GM12874 (cell line): Measurements from ENCODE around the gene ASCC3.

Source experiments
- TF ChIP-seq, protein P1 (sequence below): IDR thresholded peaks from 2 replicates; pipeline ENCODE4 v1.5.1; 2011; ENCODE audit warnings: low read depth, mild to moderate bottlenecking, control low read depth, low read length, moderate library complexity; ENCODE audit not compliant: insufficient read depth

ASCC3 gene

GRCh38 chr6:100459592-100460184 lies 421.4 kb downstream of the ASCC3 start:
- TF ChIP-seq, protein P1, sequence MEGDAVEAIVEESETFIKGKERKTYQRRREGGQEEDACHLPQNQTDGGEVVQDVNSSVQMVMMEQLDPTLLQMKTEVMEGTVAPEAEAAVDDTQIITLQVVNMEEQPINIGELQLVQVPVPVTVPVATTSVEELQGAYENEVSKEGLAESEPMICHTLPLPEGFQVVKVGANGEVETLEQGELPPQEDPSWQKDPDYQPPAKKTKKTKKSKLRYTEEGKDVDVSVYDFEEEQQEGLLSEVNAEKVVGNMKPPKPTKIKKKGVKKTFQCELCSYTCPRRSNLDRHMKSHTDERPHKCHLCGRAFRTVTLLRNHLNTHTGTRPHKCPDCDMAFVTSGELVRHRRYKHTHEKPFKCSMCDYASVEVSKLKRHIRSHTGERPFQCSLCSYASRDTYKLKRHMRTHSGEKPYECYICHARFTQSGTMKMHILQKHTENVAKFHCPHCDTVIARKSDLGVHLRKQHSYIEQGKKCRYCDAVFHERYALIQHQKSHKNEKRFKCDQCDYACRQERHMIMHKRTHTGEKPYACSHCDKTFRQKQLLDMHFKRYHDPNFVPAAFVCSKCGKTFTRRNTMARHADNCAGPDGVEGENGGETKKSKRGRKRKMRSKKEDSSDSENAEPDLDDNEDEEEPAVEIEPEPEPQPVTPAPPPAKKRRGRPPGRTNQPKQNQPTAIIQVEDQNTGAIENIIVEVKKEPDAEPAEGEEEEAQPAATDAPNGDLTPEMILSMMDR, result no peak

- TF ChIP-seq, protein P1, result no peak
These were observed 422.1 kb downstream of the ASCC3 start for GRCh38 chr6:100458841-100459591.
